ENCODE measurements around the gene GANC. TPM values are rescaled to one million over a fixed set of nuclear protein-coding genes. Genes with fewer than 3 reads are reported as not detected.

The GANC gene
- total RNA-seq, 1 donor from 2014 or later: 12.5 TPM

- Mint-ChIP-seq H3K36me3 (ENCODE audit: low read depth, unreplicated experiment) (no peaks in the 10 kb centered on the region), H3K4me1 (ENCODE audit: low read depth, unreplicated experiment) (no peaks in the 10 kb centered on the region), H3K27ac (ENCODE audit: unreplicated experiment) (no peak overlapping the region), H3K9me3 (ENCODE audit: unreplicated experiment) (peaks cover 8% of the 10 kb centered on the region), H3K27me3 (ENCODE audit: low read depth, unreplicated experiment) (no peaks in the 10 kb centered on the region), H3K4me3 (ENCODE audit: unreplicated experiment) (no peak overlapping the region)
- H3K4me3 ChIP-seq (ENCODE audit: insufficient read depth, low read depth, low read length): no peak overlapping the region
- H3K9me3 ChIP-seq (ENCODE audit: insufficient read depth, low read depth, low read length): no peaks in the 10 kb centered on the region
- no peaks in the 10 kb centered on the region for H3K27me3 ChIP-seq (ENCODE audit: insufficient read depth, low read length)
- no peak overlapping the region for H3K27ac ChIP-seq (ENCODE audit: low read depth, low read length)
- DNase-seq (ENCODE audit: low read depth) (no peak), FAIRE-seq (no peak)
- no peaks in the 10 kb centered on the region for H3K36me3 ChIP-seq (ENCODE audit: insufficient read depth, low read length)
- H3K9ac ChIP-seq (ENCODE audit: low read length): no peak overlapping the region
- no peaks in the 10 kb centered on the region for H4K20me1 ChIP-seq (ENCODE audit: insufficient read depth, low read length)
- no peak overlapping the region for H2AFZ ChIP-seq (ENCODE audit: low read depth, low read length)
- H3K79me2 ChIP-seq (ENCODE audit: insufficient read depth, low read length): no peaks in the 10 kb centered on the region
- no peak overlapping the region for H3K4me2 ChIP-seq (ENCODE audit: low read length)
- TF ChIP-seq EZH2 (IDR thresholded peaks at IDR 0.05; ENCODE audit: insufficient read depth, low read length) (no peak), CTCF (IDR thresholded peaks at IDR 0.05; ENCODE audit: insufficient read depth, low read depth, low read length) (no peak)
- H3K4me1 ChIP-seq (ENCODE audit: insufficient read depth, low read length): no peaks in the 10 kb centered on the region
These were observed 102.3 kb downstream of the GANC start for GRCh38 chr15:42375252-42375651.

- Histone ChIP-seq H3K36me3 (ENCODE audit: insufficient read depth, low read length) (no peaks in the 10 kb centered on the region), H3K9ac (ENCODE audit: low read length) (no peak overlapping the region), H2AFZ (ENCODE audit: low read depth, low read length) (no peak overlapping the region), H3K27ac (ENCODE audit: low read depth, low read length) (no peak overlapping the region), H3K79me2 (ENCODE audit: insufficient read depth, low read length) (no peaks in the 10 kb centered on the region), H3K9me3 (ENCODE audit: insufficient read depth, low read depth, low read length) (no peaks in the 10 kb centered on the region), H4K20me1 (ENCODE audit: insufficient read depth, low read length) (no peaks in the 10 kb centered on the region), H3K27me3 (ENCODE audit: insufficient read depth, low read length) (no peaks in the 10 kb centered on the region), H3K4me2 (ENCODE audit: low read length) (no peak overlapping the region), H3K4me3 (ENCODE audit: insufficient read depth, low read depth, low read length) (no peak overlapping the region), H3K4me1 (ENCODE audit: insufficient read depth, low read length) (no peaks in the 10 kb centered on the region)
- FAIRE-seq (no peak), DNase-seq (ENCODE audit: low read depth) (no peak)
- no peak overlapping the region for H3K27ac Mint-ChIP-seq (ENCODE audit: unreplicated experiment)
- no peaks in the 10 kb centered on the region for H3K27me3 Mint-ChIP-seq (ENCODE audit: low read depth, unreplicated experiment)
- no peaks in the 10 kb centered on the region for H3K4me1 Mint-ChIP-seq (ENCODE audit: low read depth, unreplicated experiment)
- peaks cover 8% of the 10 kb centered on the region for H3K9me3 Mint-ChIP-seq (ENCODE audit: unreplicated experiment)
- H3K36me3 Mint-ChIP-seq (ENCODE audit: low read depth, unreplicated experiment): no peaks in the 10 kb centered on the region
- TF ChIP-seq CTCF (IDR thresholded peaks at IDR 0.05; ENCODE audit: insufficient read depth, low read depth, low read length): no peak
- no peak for TF ChIP-seq EZH2 (IDR thresholded peaks at IDR 0.05; ENCODE audit: insufficient read depth, low read length)
- H3K4me3 Mint-ChIP-seq (ENCODE audit: unreplicated experiment): no peak overlapping the region
These were observed 102.9 kb downstream of the GANC start for GRCh38 chr15:42375941-42376340.

- H3K36me3 Mint-ChIP-seq (ENCODE audit: low read depth, unreplicated experiment): no peaks in the 10 kb centered on the region
- no peak for TF ChIP-seq EZH2 (IDR thresholded peaks at IDR 0.05; ENCODE audit: insufficient read depth, low read length)
- no peak for TF ChIP-seq CTCF (IDR thresholded peaks at IDR 0.05; ENCODE audit: insufficient read depth, low read depth, low read length)
These were observed 105.0 kb downstream of the GANC start for GRCh38 chr15:42378011-42378410.

More at GRCh38 chr15:42378011-42378410, 105.0 kb downstream of the GANC start:
- H2AFZ ChIP-seq (ENCODE audit: low read depth, low read length): no peak overlapping the region
- no peaks in the 10 kb centered on the region for H3K27me3 ChIP-seq (ENCODE audit: insufficient read depth, low read length)
- no peaks in the 10 kb centered on the region for H3K4me1 ChIP-seq (ENCODE audit: insufficient read depth, low read length)
- Mint-ChIP-seq H3K27ac (ENCODE audit: unreplicated experiment) (no peak overlapping the region), H3K27me3 (ENCODE audit: low read depth, unreplicated experiment) (no peaks in the 10 kb centered on the region), H3K4me1 (ENCODE audit: low read depth, unreplicated experiment) (no peaks in the 10 kb centered on the region), H3K4me3 (ENCODE audit: unreplicated experiment) (no peak overlapping the region), H3K9me3 (ENCODE audit: unreplicated experiment) (peaks cover 8% of the 10 kb centered on the region)
- no peak for FAIRE-seq
- no peak overlapping the region for H3K4me3 ChIP-seq (ENCODE audit: insufficient read depth, low read depth, low read length)
- H3K4me2 ChIP-seq (ENCODE audit: low read length): no peak overlapping the region
- no peak for DNase-seq (ENCODE audit: low read depth)
- H3K79me2 ChIP-seq (ENCODE audit: insufficient read depth, low read length): no peaks in the 10 kb centered on the region
- no peak overlapping the region for H3K9ac ChIP-seq (ENCODE audit: low read length)
- no peaks in the 10 kb centered on the region for H4K20me1 ChIP-seq (ENCODE audit: insufficient read depth, low read length)
- H3K27ac ChIP-seq (ENCODE audit: low read depth, low read length): no peak overlapping the region
- H3K36me3 ChIP-seq (ENCODE audit: insufficient read depth, low read length): no peaks in the 10 kb centered on the region
- no peaks in the 10 kb centered on the region for H3K9me3 ChIP-seq (ENCODE audit: insufficient read depth, low read depth, low read length)
